HG02884 (cell line): ENCODE data around the gene KLHL25.
"Not testable (repeated sequence)": the region's sequence is repeated elsewhere in the genome, so short reads cannot be mapped to it uniquely, and the experiment has no call there.

Experiments
- ATAC-seq: cut with Tn5 transposase; IDR thresholded peaks from one replicate; pipeline ENCODE4 v1.9.1; 2021; ENCODE audit warnings: mild to moderate bottlenecking, moderate library complexity; ENCODE audit not compliant: unreplicated experiment

Gene KLHL25

DNA sequence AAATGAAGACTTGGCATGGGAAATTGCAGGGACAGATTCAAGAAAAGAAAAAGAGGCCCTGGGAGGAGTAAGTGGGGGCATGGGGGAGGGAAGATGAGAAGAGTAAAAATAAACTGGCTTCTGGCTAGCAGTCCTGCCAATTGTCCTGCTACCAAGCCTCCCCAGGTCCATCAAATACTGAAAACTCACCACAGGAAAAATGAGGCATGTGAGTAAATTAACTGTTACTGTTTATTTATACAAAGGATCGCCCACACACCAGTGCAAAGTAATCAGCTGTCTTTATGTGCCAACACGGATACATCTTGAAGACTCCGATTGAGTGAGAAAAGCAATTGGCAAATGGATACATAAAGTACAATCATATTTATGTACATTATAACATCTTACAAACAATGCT lies 10.7 kb upstream of the KLHL25 start:
- no peak for ATAC-seq

GRCh38 chr15:85804481-85805170 lies 9.9 kb upstream of the KLHL25 start:
- no peak for ATAC-seq

- ATAC-seq = not testable (repeated sequence)
These were observed 7.9 kb upstream of the KLHL25 start for GRCh38 chr15:85802617-85803016.

GRCh38 chr15:85800478-85801123 lies 5.9 kb upstream of the KLHL25 start:
- ATAC-seq = no peak

DNA sequence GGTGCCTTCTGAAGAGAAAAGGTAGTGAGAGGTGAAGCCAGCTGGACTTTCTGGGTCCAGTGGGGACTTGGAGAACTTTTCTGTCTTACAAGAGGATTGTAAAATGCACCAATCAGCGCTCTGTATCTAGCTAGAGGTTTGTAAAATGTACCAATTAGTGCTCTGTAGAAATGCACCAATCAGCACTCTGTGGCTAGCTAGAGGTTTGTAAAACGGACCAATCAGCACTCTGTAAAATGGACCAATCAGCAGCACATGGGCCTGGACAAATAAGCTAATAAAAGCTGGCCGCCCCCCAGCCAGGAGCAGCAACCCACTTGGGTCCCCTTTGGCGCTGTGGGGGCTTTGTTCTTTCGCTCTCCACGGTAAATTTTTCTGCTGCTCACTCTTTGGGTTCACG lies 1.6 kb upstream of the KLHL25 start:
- not testable (repeated sequence) for ATAC-seq

GRCh38 chr15:85795337-85796305 lies 896 bp upstream of the KLHL25 start:
- no peak for ATAC-seq

GRCh38 chr15:85793641-85794597 lies 806 bp downstream of the KLHL25 start:
- peak; percentile 32 for ATAC-seq

- ATAC-seq = no peak
These were observed 1.7 kb downstream of the KLHL25 start for GRCh38 chr15:85792912-85793590.

DNA sequence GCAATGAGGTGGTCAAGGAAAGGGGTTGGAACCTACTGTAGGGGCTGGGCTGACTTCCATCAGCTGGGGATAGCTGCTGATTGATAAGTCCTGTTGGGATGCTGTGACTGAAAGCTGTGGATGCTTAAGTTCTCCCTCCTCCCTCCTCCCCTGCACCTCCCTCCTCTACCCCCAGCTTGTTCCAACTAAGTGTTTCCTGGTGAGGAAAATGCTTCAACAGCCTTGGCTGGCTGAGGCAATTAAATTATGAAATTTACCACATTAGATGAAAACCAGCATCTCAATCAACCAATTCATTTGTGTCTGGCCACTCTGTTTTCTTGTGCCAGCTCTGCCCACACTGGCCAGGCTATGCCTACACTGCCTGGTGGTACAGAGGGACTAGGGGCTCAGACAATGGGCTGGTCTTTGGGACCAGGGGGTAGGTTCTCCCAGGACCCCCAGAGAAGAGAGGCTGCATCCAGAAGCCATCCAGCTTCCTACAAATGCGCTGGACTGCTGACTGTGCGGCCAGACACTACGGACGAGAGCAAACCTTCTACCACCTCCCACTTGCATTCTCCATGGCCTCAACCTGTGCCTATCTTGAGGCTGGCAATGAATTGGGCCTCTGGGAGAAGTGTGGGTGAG lies 2.5 kb downstream of the KLHL25 start:
- no peak for ATAC-seq

DNA sequence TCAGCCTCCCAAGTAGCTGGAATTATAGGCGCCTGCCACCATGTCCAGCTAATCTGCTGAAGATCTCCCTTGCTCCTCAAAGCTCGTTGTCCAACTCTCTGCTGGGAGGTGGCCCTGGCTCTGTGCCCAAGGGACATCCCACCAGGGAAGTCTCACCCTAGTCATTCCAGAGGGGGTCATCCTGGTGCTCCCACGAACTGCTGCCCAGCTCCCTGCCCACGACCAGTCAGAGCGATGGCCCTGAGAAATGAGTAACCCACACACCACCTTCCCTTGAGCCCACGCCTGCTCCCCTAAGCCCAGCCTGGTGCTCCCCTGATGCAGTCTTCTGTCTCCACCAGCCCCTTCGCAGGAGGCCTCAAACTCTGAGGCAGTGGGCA lies 5.2 kb downstream of the KLHL25 start:
- no peak for ATAC-seq

DNA sequence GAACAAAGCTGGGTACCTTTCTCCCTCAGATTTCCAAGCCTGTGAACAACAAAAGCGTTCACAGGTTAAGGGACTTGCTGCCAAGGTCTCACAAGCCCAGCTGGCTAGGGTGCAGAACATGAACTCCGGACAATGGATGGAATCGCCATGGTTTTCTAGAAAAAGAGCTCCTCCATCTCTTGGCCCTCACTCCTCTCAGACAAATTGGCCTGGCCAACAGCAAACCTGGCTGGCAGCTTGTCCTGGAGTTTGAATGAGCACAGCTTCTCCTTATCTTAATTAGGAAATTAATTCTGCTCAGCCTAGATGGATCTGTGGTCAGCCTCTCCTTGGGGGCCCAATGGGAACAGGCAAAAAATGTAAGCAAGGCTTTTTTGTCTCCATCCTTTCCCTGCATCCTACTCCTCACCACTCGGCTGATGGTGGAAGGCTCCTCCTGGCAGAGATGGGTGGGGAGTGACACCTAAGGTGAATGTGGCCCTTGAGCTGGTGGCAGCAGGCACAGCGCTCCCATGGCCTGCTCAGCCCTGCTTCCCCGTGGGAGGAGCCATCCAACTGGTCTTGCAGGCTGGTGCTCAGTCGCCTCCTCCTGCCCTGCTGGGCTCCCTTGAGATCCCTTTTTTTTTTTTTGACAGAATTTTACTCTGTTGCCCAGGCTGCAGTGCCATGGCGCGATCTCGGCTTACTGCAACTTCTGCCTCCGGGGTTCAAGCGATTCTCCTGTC lies 5.8 kb downstream of the KLHL25 start:
- ATAC-seq = no peak

- ATAC-seq = no peak
These were observed 8.0 kb downstream of the KLHL25 start for GRCh38 chr15:85786781-85787114.

DNA sequence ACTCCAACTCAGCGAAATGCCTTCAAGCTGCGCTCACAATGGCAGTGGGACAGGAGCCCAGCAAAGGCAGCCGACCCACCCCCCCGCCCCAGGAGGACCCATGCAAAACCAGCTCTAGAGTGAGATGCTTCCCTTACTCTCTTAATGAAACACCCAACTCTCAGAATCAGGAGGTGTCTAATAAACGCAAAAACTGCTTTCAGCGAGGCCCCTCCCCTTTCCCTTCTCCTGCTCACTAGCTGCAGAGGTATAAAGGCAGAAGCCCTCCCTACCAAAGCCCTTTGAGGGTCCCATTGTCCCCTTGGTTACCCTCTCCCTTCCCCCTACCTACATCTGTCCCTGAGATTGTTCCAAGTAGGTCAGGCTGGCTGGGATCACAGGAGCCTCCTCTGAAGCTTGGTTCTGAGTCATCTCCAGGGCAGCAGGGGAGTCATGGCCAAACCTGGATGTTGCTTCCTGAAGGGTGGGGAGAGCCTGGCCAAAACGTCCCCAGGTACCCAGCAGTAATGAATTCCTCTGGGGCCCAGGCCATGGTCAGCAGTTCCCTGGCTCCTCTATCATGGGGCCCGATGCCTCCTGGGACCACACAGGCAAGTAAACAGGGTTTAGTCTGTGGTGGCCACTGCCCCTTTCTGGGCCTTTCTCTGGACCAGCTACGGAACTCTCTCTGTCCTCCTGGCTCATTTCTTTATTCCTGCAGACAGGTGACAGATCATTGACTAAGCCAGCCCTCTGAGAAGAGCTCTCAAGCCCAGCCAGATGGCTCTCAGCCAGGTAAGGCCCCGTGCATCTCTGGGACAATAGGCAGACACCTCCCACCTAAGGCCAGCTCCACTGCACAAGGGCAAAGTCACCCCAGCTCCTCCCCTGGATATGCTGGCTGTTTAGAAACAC lies 8.6 kb downstream of the KLHL25 start:
- no peak for ATAC-seq

GRCh38 chr15:85782064-85782463 lies 12.7 kb downstream of the KLHL25 start:
- ATAC-seq = no peak

DNA sequence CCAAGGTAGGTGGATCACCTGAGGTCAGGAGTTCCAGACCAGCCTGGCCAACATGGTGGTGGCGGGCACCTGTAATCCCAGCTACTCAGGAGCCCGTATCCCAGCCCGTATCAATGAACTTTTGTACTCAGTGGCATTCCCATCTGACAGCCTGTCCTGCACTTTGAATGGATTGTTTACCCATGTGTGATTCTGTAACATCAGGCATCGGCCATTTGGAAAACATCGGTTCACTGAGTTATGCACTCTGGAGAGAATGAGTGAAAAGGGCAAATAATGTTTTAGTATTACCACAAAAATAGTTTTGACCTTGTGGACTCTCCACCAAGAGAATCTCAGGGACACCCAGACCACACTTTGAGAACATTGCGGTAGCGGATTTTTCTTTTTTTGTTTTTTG lies 13.6 kb downstream of the KLHL25 start:
- ATAC-seq = no peak

- no peak for ATAC-seq
These were observed 14.3 kb downstream of the KLHL25 start for GRCh38 chr15:85780225-85780985.

- ATAC-seq = no peak
These were observed 15.5 kb downstream of the KLHL25 start for GRCh38 chr15:85779249-85779648.
